Measurements from ENCODE around the gene LHX3.

DNA sequence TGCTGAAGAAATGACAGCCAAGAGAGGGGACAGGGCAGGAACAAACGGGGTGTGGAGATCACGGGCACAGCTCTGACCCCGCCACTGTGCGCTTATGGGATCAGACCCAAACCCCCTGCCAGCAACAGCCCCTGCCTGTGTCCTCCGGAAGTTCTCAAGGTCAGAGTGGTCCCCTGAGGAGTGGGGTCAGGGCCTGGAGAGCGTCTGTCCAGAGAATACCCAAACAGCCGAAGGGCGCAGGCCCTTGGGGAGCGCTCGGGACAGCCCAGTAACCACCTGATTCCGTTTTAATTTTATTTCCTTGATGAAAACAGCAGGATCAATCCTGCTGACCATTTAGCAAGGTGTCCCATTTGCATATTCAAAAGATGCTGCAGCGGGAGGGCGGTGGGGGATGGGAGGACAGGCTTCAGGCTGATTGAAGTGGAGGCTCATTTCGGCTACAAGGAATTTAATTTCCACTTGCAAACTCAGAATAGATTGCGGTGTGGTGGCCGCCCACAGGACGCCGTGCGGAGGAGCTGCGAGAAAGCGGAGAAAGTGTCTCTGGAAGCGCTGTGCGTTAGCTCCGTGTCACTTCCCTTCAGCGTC is 53.6 kb downstream of the LHX3 start:
- TF ChIP-seq, protein P1, sequence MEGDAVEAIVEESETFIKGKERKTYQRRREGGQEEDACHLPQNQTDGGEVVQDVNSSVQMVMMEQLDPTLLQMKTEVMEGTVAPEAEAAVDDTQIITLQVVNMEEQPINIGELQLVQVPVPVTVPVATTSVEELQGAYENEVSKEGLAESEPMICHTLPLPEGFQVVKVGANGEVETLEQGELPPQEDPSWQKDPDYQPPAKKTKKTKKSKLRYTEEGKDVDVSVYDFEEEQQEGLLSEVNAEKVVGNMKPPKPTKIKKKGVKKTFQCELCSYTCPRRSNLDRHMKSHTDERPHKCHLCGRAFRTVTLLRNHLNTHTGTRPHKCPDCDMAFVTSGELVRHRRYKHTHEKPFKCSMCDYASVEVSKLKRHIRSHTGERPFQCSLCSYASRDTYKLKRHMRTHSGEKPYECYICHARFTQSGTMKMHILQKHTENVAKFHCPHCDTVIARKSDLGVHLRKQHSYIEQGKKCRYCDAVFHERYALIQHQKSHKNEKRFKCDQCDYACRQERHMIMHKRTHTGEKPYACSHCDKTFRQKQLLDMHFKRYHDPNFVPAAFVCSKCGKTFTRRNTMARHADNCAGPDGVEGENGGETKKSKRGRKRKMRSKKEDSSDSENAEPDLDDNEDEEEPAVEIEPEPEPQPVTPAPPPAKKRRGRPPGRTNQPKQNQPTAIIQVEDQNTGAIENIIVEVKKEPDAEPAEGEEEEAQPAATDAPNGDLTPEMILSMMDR (IDR thresholded peaks at IDR 0.05) = no peak
- TF ChIP-seq EZH2 (IDR thresholded peaks at IDR 0.05) = no peak
